ENCODE measurements around the gene CNOT3. TPM values are rescaled to one million over a fixed set of nuclear protein-coding genes. Genes with fewer than 3 reads are reported as not detected.

The CNOT3 gene
- total RNA-seq, 1 donor, result 6.2 TPM

DNA sequence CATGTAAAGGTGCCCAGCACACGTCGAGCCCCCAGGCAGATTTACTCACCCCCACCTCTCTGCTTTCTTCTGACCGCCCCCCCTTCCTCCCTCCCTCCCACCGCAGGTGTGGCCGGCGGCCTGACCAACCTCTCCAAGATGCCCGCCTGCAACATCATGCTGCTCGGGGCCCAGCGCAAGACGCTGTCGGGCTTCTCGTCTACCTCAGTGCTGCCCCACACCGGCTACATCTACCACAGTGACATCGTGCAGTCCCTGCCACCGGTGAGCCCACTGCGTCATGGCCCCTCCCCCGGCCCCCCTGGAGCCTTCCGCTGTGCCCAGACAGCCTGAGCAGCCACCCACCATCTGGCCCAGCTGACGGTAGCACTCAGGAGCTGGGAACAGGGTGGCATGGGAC is 13.2 kb upstream of the CNOT3 start:
- peaks cover 47% of the 10 kb centered on the region for H3K36me3 ChIP-seq (ENCODE audit: insufficient read depth, low read length)
- H3K9me3 ChIP-seq (ENCODE audit: low read depth, low read length), result no peaks in the 10 kb centered on the region
- no peak overlapping the region for H2AFZ ChIP-seq (ENCODE audit: low read length)
- H3K27me3 ChIP-seq (ENCODE audit: insufficient read depth, low read length), result no peaks in the 10 kb centered on the region
- TF ChIP-seq, protein P1, sequence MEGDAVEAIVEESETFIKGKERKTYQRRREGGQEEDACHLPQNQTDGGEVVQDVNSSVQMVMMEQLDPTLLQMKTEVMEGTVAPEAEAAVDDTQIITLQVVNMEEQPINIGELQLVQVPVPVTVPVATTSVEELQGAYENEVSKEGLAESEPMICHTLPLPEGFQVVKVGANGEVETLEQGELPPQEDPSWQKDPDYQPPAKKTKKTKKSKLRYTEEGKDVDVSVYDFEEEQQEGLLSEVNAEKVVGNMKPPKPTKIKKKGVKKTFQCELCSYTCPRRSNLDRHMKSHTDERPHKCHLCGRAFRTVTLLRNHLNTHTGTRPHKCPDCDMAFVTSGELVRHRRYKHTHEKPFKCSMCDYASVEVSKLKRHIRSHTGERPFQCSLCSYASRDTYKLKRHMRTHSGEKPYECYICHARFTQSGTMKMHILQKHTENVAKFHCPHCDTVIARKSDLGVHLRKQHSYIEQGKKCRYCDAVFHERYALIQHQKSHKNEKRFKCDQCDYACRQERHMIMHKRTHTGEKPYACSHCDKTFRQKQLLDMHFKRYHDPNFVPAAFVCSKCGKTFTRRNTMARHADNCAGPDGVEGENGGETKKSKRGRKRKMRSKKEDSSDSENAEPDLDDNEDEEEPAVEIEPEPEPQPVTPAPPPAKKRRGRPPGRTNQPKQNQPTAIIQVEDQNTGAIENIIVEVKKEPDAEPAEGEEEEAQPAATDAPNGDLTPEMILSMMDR (IDR thresholded peaks at IDR 0.05; ENCODE audit: extremely low read depth, low read depth, low read length), result no peak
- no peak overlapping the region for H3K27ac ChIP-seq (ENCODE audit: low read depth, low read length)
- no peaks in the 10 kb centered on the region for H3K4me1 ChIP-seq (ENCODE audit: insufficient read depth, low read length)
- no peak overlapping the region for H3K4me3 ChIP-seq (ENCODE audit: insufficient read depth, low read length)
- no peak overlapping the region for H3K4me2 ChIP-seq (ENCODE audit: insufficient read depth, low read length)
- H3K79me2 ChIP-seq (ENCODE audit: insufficient read depth, low read length), result no peaks in the 10 kb centered on the region
- H4K20me1 ChIP-seq (ENCODE audit: insufficient read depth, low read length), result no peaks in the 10 kb centered on the region
- no peak for DNase-seq (ENCODE audit: insufficient read length, low spot score, missing footprints)

DNA sequence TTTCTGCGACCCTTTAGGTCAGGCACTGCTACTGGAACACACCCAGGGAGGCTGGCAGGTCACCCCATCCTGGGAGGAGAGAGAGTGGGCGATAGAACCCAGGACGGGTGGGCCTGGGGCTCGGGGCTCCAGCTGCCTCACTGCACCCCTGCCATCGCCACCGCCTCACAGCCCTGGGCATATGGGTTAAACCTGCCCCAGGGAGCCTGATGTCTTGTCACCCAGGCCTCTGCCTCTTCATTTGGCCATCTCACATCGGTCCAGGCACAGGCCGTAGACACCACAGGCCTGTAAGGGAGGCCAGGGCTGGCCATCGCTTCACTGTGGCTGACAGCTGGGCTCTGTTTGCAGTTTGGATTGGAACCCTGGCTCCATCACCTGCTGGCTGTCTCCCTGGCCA is 11.8 kb upstream of the CNOT3 start:
- Histone ChIP-seq H2AFZ (ENCODE audit: low read length) (no peak overlapping the region), H3K27ac (ENCODE audit: low read depth, low read length) (no peak overlapping the region), H3K4me1 (ENCODE audit: insufficient read depth, low read length) (no peaks in the 10 kb centered on the region), H3K27me3 (ENCODE audit: insufficient read depth, low read length) (no peaks in the 10 kb centered on the region), H3K36me3 (ENCODE audit: insufficient read depth, low read length) (peaks cover 44% of the 10 kb centered on the region), H3K4me2 (ENCODE audit: insufficient read depth, low read length) (no peak overlapping the region), H3K79me2 (ENCODE audit: insufficient read depth, low read length) (no peaks in the 10 kb centered on the region), H3K9me3 (ENCODE audit: low read depth, low read length) (no peaks in the 10 kb centered on the region), H3K4me3 (ENCODE audit: insufficient read depth, low read length) (no peak overlapping the region), H4K20me1 (ENCODE audit: insufficient read depth, low read length) (no peaks in the 10 kb centered on the region)
- no peak for DNase-seq (ENCODE audit: insufficient read length, low spot score, missing footprints)
- TF ChIP-seq, protein P1 (IDR thresholded peaks at IDR 0.05; ENCODE audit: extremely low read depth, low read depth, low read length), result no peak

DNA sequence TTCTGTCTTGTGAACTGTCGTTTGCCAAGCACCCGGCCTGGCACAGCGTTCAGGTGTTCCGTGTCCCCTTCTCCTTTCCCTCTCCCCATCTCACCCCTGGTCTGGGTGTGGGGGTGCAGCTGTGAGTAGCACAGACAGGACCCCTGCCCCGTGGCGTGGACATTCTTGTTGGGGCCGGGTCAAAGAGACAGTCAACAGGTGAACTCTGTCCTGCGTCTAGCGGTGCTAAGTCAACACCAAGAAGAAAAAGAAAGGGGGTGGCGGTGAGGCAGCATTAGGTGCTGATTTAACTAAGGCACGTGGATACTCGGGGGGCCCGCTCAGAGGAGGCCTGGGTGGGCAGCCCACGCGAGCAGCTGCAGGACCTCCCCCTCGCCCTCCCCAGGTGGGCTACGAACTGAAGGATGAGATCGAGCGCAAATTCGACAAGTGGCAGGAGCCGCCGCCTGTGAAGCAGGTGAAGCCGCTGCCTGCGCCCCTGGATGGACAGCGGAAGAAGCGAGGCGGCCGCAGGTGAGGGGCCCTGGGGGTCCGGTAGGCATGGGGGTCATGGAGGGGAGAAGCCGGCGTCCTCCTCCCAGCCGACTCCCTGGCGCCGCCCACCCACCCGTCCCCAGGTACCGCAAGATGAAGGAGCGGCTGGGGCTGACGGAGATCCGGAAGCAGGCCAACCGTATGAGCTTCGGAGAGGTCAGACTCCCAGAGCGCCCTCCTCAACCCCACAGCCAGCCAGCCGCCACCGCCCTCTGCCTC is 9.7 kb upstream of the CNOT3 start:
- Histone ChIP-seq H3K79me2 (ENCODE audit: insufficient read depth, low read length) (no peaks in the 10 kb centered on the region), H3K9me3 (ENCODE audit: low read depth, low read length) (no peaks in the 10 kb centered on the region), H3K27ac (ENCODE audit: low read depth, low read length) (no peak overlapping the region), H3K4me2 (ENCODE audit: insufficient read depth, low read length) (no peak overlapping the region), H3K36me3 (ENCODE audit: insufficient read depth, low read length) (peaks cover 44% of the 10 kb centered on the region), H4K20me1 (ENCODE audit: insufficient read depth, low read length) (no peaks in the 10 kb centered on the region), H3K4me1 (ENCODE audit: insufficient read depth, low read length) (no peaks in the 10 kb centered on the region), H2AFZ (ENCODE audit: low read length) (no peak overlapping the region), H3K4me3 (ENCODE audit: insufficient read depth, low read length) (no peak overlapping the region), H3K27me3 (ENCODE audit: insufficient read depth, low read length) (no peaks in the 10 kb centered on the region)
- TF ChIP-seq, protein P1 (IDR thresholded peaks at IDR 0.05; ENCODE audit: extremely low read depth, low read depth, low read length), result no peak
- no peak for DNase-seq (ENCODE audit: insufficient read length, low spot score, missing footprints)

DNA sequence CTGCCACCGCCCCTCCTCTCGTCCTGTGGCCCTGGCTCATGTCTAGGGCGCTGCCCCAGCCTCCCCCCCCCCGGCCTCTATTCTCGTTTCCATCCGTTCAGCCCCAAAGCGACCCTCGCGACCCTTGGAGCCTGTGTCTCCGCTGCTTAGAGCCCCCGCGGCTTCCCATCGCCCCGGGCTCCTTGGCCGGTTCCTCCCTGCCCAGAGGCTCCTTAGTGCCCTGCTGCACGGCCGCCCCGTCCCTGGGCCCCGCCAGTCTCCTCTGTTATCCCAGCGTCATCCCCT is 9.2 kb upstream of the CNOT3 start:
- no peaks in the 10 kb centered on the region for H3K4me1 ChIP-seq (ENCODE audit: insufficient read depth, low read length)
- no peak for DNase-seq (ENCODE audit: insufficient read length, low spot score, missing footprints)
- H3K36me3 ChIP-seq (ENCODE audit: insufficient read depth, low read length), result peaks cover 44% of the 10 kb centered on the region
- H3K27ac ChIP-seq (ENCODE audit: low read depth, low read length), result no peak overlapping the region
- H3K9me3 ChIP-seq (ENCODE audit: low read depth, low read length), result no peaks in the 10 kb centered on the region
- H4K20me1 ChIP-seq (ENCODE audit: insufficient read depth, low read length), result no peaks in the 10 kb centered on the region
- TF ChIP-seq, protein P1 (IDR thresholded peaks at IDR 0.05; ENCODE audit: extremely low read depth, low read depth, low read length), result no peak
- no peak overlapping the region for H3K4me2 ChIP-seq (ENCODE audit: insufficient read depth, low read length)
- H3K4me3 ChIP-seq (ENCODE audit: insufficient read depth, low read length), result no peak overlapping the region
- H3K79me2 ChIP-seq (ENCODE audit: insufficient read depth, low read length), result no peaks in the 10 kb centered on the region
- H3K27me3 ChIP-seq (ENCODE audit: insufficient read depth, low read length), result no peaks in the 10 kb centered on the region
- no peak overlapping the region for H2AFZ ChIP-seq (ENCODE audit: low read length)

Data from osteoblast (primary cell).